ENCODE data around the gene VPS37D.

VPS37D gene

DNA sequence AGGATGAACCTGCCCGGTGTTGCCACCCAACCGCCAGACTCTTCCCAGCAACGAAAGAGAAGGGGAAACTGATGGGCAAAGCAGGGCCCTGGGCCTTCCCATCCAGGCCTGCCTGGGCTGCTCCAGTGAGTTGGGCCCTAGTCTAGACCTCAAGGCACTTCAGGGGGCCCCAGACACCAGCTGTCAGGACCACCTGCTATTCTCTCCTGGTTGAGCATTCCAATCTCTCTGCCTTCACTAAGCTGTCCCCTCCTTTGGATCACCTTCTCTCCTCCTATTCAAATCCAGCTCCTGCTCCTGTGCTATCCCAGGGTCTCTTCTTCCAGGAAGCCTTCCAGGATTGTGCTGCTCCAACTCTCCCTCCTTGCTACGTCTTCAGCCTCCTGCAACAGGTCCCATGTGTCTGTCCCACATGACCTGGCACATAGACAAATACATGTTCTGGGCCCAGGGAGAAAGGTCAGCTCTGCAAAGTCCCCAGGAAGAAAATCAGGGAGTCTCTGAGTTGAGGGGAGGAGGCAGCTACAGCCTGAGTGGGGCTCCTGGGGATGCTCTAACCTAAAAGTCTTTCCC is 48.8 kb downstream of the VPS37D start:
- peaks cover 25 to 27% of the 10 kb centered on the region in 2 experiments for H3K4me1 ChIP-seq (ENCODE audit: control insufficient read depth in 1 of 2, insufficient read depth in 1 of 2, low read depth in 1 of 2, low read length in 1 of 2)
- H3K4me3 ChIP-seq (ENCODE audit: low read depth in 1 of 2, low read length in 1 of 2), result no peak overlapping the region
- H3K36me3 ChIP-seq, result no peaks in the 10 kb centered on the region
- no peak for TF ChIP-seq CTCF (IDR thresholded peaks at IDR 0.05)
- H3K9me3 ChIP-seq, result no peaks in the 10 kb centered on the region
- H3K27ac ChIP-seq, result no peak overlapping the region
- H3K27me3 ChIP-seq, result peaks cover 100% of the 10 kb centered on the region

GRCh38 chr7:73717025-73717807 is 49.6 kb downstream of the VPS37D start:
- Histone ChIP-seq H3K36me3 (no peaks in the 10 kb centered on the region), H3K27me3 (peaks cover 100% of the 10 kb centered on the region), H3K9me3 (no peaks in the 10 kb centered on the region), H3K27ac (no peak overlapping the region), H3K4me3 (ENCODE audit: low read depth in 1 of 2, low read length in 1 of 2) (peak overlapping the region in 1 of 2 experiments; percentile 54), H3K4me1 (ENCODE audit: control insufficient read depth in 1 of 2, insufficient read depth in 1 of 2, low read depth in 1 of 2, low read length in 1 of 2) (peaks cover 25 to 27% of the 10 kb centered on the region in 2 experiments)
- no peak for TF ChIP-seq CTCF (IDR thresholded peaks at IDR 0.05)

- Histone ChIP-seq H3K9me3 (no peaks in the 10 kb centered on the region), H3K4me3 (ENCODE audit: low read depth in 1 of 2, low read length in 1 of 2) (peak overlapping the region; percentile 54 to 61), H3K4me1 (ENCODE audit: control insufficient read depth in 1 of 2, insufficient read depth in 1 of 2, low read depth in 1 of 2, low read length in 1 of 2) (peaks cover 25 to 27% of the 10 kb centered on the region in 2 experiments), H3K36me3 (no peaks in the 10 kb centered on the region), H3K27me3 (peaks cover 100% of the 10 kb centered on the region), H3K27ac (no peak overlapping the region)
- no peak for TF ChIP-seq CTCF (IDR thresholded peaks at IDR 0.05)
Observed at GRCh38 chr7:73717991-73718405, 50.4 kb downstream of the VPS37D start.

GRCh38 chr7:73718438-73718881 is 50.8 kb downstream of the VPS37D start:
- H3K36me3 ChIP-seq, result no peaks in the 10 kb centered on the region

More at GRCh38 chr7:73718438-73718881, 50.8 kb downstream of the VPS37D start:
- peak overlapping the region; percentile 54 to 61 for H3K4me3 ChIP-seq (ENCODE audit: low read depth in 1 of 2, low read length in 1 of 2)
- H3K4me1 ChIP-seq (ENCODE audit: control insufficient read depth in 1 of 2, insufficient read depth in 1 of 2, low read depth in 1 of 2, low read length in 1 of 2), result peaks cover 25 to 27% of the 10 kb centered on the region in 2 experiments
- no peak for TF ChIP-seq CTCF (IDR thresholded peaks at IDR 0.05)
- H3K27ac ChIP-seq, result no peak overlapping the region
- no peaks in the 10 kb centered on the region for H3K9me3 ChIP-seq
- peaks cover 98% of the 10 kb centered on the region for H3K27me3 ChIP-seq

Data from neutrophil (primary cell).